A549 (cell line): Measurements from ENCODE around the gene DIAPH1.

Source experiments
- CTCF ChIP-seq: fragments of >200 bp; sonication (Bioruptor Twin); formaldehyde crosslinking; IDR thresholded peaks from 3 replicates; pipeline ENCODE4 v1.5.1; 2016
- E2F6 ChIP-seq: IDR thresholded peaks from 2 replicates; pipeline ENCODE4 v1.6.1; 2012; ENCODE audit warnings: low read depth, borderline replicate concordance
- MAZ ChIP-seq: fragments of 150-350 bp; IDR thresholded peaks from 2 replicates; pipeline ENCODE4 v1.6.1; 2014; ENCODE audit warnings: antibody characterized with exemption, low read depth, low read length, borderline replicate concordance
- MYC ChIP-seq: IDR thresholded peaks from 2 replicates; pipeline ENCODE4 v1.6.1; 2012; ENCODE audit warnings: mild to moderate bottlenecking, inconsistent platforms, low read length, improper control_type of control experiment, borderline replicate concordance
- POLR2A ChIP-seq: IDR thresholded peaks from 2 replicates; pipeline ENCODE4 v1.6.1; 2012; ENCODE audit warnings: mild to moderate bottlenecking, low read length

- TF ChIP-seq E2F6 = no peak
- no peak for TF ChIP-seq CTCF
- no peak for TF ChIP-seq MAZ
- TF ChIP-seq MYC = no peak
- no peak for TF ChIP-seq POLR2A
Observed at GRCh38 chr5:141628175-141628788, 9.5 kb upstream of the DIAPH1 start.
